Endothelial cell of umbilical vein (primary cell): ENCODE results near the gene CFC1. TPM values are rescaled to one million over a fixed set of nuclear protein-coding genes. Genes with fewer than 3 reads are reported as not detected.
"Not testable (repeated sequence)": the region's sequence is repeated elsewhere in the genome, so short reads cannot be mapped to it uniquely, and the experiment has no call there.

ENCODE experiments used
- BruUV-seq: library from RNA; stranded (reverse); fragments of 400-500 nt; replicated peaks from 2 replicates; lab custom pipeline; 2021; lab: Mats Ljungman, UMichigan
- CTCF ChIA-PET: fragments of 300-600, 350-600 bp; sonication (Branson Sonifier 250); formaldehyde crosslinking; loops from one replicate; lab custom pipeline; 2021; ENCODE audit warnings: antibody characterized with exemption, inconsistent platforms; lab: Charles Lee
- POLR2A ChIA-PET: fragments of 300-600, 350-600 bp; sonication (Branson Sonifier 250); formaldehyde crosslinking; loops from one replicate; lab custom pipeline; 2021; ENCODE audit warnings: antibody characterized with exemption, inconsistent platforms; lab: Charles Lee
- DNase-seq: peaks from one replicate; pipeline ENCODE4 v3.0.0-alpha.2; 2011; ENCODE audit warnings: low read depth, low spot score
- FAIRE-seq: peaks from 2 replicates; lab custom pipeline; 2011; peaks lifted over from hg19 to GRCh38; lab: Jason Lieb, UNC
- H2AFZ ChIP-seq: 2 replicates; pipeline ENCODE4 v1.6.0; 2012; ENCODE audit warnings: low read depth, low read length, control low read depth, inconsistent platforms
- H3K27ac ChIP-seq: 2 replicates; pipeline ENCODE4 v1.5.1; 2011; ENCODE audit warnings: low read depth, mild to moderate bottlenecking, control low read depth, low read length, moderate library complexity; ENCODE audit not compliant: insufficient read depth
- H3K27me3 ChIP-seq, 2 experiments: 2 replicates each; pipeline versions ENCODE4 v1.6.0 to v1.6.1; 2011; ENCODE audit warnings: low read length in 2 of 2, mixed read lengths in 1 of 2; ENCODE audit not compliant: control insufficient read depth in 2 of 2, insufficient read depth in 2 of 2
- H3K36me3 ChIP-seq, 2 experiments: 2 replicates in 1 of 2; 3 replicates in 1 of 2; pipeline ENCODE4 v1.5.1; 2011; ENCODE audit warnings: low read length in 2 of 2, mild to moderate bottlenecking in 1 of 2, moderate library complexity in 1 of 2; ENCODE audit not compliant: control insufficient read depth in 2 of 2, insufficient read depth in 2 of 2; ENCODE audit errors: extremely low read depth in 1 of 2
- H3K4me1 ChIP-seq: 3 replicates; pipeline ENCODE4 v1.5.1; 2011; ENCODE audit warnings: mild to moderate bottlenecking, low read length; ENCODE audit not compliant: control insufficient read depth, insufficient read depth; ENCODE audit errors: extremely low read depth
- H3K4me2 ChIP-seq: 2 replicates; pipeline ENCODE4 v1.6.1; 2011; ENCODE audit warnings: low read length, control low read depth, mixed read lengths; ENCODE audit not compliant: insufficient read depth
- H3K4me3 ChIP-seq, 3 experiments: fragments of 200-600 bp in 1 of 3; sonication (generic), shearing (Covaris generic) in 1 of 3; replicated peaks in 1 of 3; 2 replicates each; pipeline ENCODE4 v1.5.1; 2011 to 2016; ENCODE audit warnings: control low read depth in 3 of 3, low read length in 3 of 3, mild to moderate bottlenecking in 2 of 3, inconsistent platforms in 1 of 3, low read depth in 1 of 3, moderate library complexity in 1 of 3; ENCODE audit not compliant: insufficient read depth in 1 of 3
- H3K79me2 ChIP-seq: 2 replicates; pipeline ENCODE4 v1.6.0; 2012; ENCODE audit warnings: low read length, inconsistent platforms; ENCODE audit not compliant: control insufficient read depth, insufficient read depth
- H3K9ac ChIP-seq: replicated peaks from 2 replicates; pipeline ENCODE3; 2011; ENCODE audit warnings: low read length, control low read depth; ENCODE audit not compliant: insufficient read depth; ENCODE audit errors: extremely low read depth
- H3K9me1 ChIP-seq: replicated peaks from 3 replicates; pipeline ENCODE4 v1.6.0; 2011; ENCODE audit warnings: mild to moderate bottlenecking, low read length; ENCODE audit not compliant: control insufficient read depth, insufficient read depth; ENCODE audit errors: extremely low read depth
- H3K9me3 ChIP-seq: replicated peaks from 2 replicates; pipeline ENCODE4 v1.5.1; 2012; ENCODE audit warnings: low read length, inconsistent platforms; ENCODE audit not compliant: control insufficient read depth, insufficient read depth
- H4K20me1 ChIP-seq: replicated peaks from 2 replicates; pipeline ENCODE3; 2011; ENCODE audit warnings: mild to moderate bottlenecking, low read length; ENCODE audit not compliant: control insufficient read depth, insufficient read depth; ENCODE audit errors: extremely low read depth
- dilution Hi-C: fragments of 300-500 bp; cut with MboI; formaldehyde crosslinking; loops from one replicate; pipeline ENCODE4 v1.15.0; 2019; ENCODE audit warnings: low sequenced_read_pairs; ENCODE audit not compliant: extremely low pct_ligation_motif_present
- intact Hi-C: fragments of 100-400 bp; cut with micrococcal nuclease; formaldehyde crosslinking; loops from one replicate; pipeline ENCODE4 v1.10.0; 2022
- polyA plus RNA-seq, 4 experiments: library from polyadenylated mRNA; depleted of rRNA in 3 of 4; stranded (reverse) in 3 of 4; unstranded in 1 of 4; fragments of >200 nt; gene quantifications; 2 replicates each; pipeline versions ENCODE4 v1.2.1 to v1.2.3, GENCODE V29; 2011 to 2012; ENCODE audit warnings: missing spikeins in 1 of 4
- total RNA-seq: library from RNA; stranded (reverse); gene quantifications from 2 replicates; pipeline ENCODE4 v1.2.3, GENCODE V29; 2021

Gene CFC1
- total and polyA plus RNA-seq, 2 donors (not counting 3 experiments of a cell fraction or from before 2014, with no cell fraction given): not detected

DNA sequence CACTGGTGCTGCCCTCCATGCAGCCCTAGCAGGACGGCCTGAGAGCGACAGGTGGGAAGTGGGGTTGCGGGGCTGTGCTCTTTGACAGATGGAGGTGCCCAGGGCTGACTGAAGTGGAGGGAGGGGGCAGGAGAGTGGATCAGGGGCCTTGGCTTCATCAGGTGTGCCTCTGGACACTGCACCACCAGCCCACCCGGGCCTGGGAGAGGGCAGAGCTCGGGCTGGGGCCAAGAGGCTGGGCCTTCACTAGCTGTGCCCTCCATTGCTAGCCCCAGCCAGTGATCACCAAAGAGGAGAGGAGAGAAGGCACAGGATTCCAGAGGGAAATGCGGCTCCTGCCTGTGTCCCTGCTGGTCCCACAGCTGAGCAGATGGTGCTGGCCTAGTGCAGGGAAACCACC lies 2.6 kb downstream of the CFC1 start:
- H3K4me2 ChIP-seq, POLR2A ChIA-PET, H3K36me3 ChIP-seq, H3K9ac ChIP-seq, H3K27ac ChIP-seq, H3K4me1 ChIP-seq, H3K4me3 ChIP-seq, intact Hi-C loops, H3K9me1 ChIP-seq, BruUV-seq, CTCF ChIA-PET, H4K20me1 ChIP-seq, H3K9me3 ChIP-seq, H3K79me2 ChIP-seq, DNase-seq, H3K27me3 ChIP-seq, FAIRE-seq, H2AFZ ChIP-seq, dilution Hi-C loops: not testable (repeated sequence)

DNA sequence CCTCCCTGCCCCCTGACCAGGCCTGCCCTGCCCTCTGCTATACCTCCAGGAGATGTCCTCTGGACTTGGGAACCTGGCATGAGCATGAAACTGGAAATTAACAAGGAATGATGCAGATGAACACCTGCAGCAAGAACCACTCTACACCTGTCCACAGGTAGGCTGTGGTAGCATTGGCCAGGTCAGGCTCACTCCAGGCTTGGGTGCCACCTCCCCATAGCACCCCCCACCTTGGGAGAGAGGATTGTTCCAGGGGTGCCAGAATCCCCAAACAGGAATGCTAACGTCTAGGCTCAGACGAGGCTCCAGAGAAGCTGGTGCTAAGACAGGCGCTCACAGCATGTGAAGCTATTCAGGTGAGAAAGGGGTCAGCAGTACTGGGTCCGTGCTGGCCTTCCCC lies 5.4 kb downstream of the CFC1 start:
- H3K9me3 ChIP-seq, POLR2A ChIA-PET, DNase-seq, H3K27me3 ChIP-seq, H2AFZ ChIP-seq, intact Hi-C loops, CTCF ChIA-PET, dilution Hi-C loops, H3K4me3 ChIP-seq, H4K20me1 ChIP-seq, H3K27ac ChIP-seq, H3K4me2 ChIP-seq, H3K4me1 ChIP-seq, H3K79me2 ChIP-seq, BruUV-seq, H3K9me1 ChIP-seq, H3K36me3 ChIP-seq, H3K9ac ChIP-seq: not testable (repeated sequence)
- FAIRE-seq: peak; percentile 18

DNA sequence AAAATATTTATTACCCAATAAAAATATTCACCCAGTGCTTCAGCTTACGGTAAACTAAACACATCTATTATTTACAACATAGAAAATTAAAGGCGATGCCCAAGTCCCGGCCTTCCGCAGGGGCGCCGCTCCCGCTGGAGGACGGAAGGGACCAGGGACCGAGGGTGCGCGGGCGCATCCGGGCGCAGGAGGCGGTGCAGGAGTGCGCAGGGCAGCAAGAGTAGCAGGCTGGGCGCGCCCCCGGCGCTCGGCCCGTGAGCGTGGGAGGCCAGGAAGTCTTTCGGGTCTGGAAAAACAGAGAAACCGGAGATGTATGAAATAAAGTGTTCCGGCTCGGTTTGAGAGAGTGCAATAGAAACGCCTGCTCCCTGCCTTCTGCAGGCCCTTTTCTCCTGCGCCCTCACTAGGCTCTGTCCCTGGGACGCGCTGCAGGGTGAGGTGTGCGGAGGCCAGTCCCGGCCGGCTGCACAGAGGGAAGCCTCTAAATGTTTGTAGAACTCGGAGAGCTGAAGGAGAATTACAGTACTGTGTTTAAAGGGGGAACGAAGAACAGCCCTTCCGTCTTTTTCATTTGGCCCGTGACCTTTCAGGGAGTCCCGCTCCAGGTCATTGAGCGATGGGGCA lies 6.5 kb downstream of the CFC1 start:
- DNase-seq, dilution Hi-C loops, H3K9ac ChIP-seq, H3K9me3 ChIP-seq, H3K9me1 ChIP-seq, H3K27me3 ChIP-seq, H3K36me3 ChIP-seq, H4K20me1 ChIP-seq, H2AFZ ChIP-seq, CTCF ChIA-PET, H3K27ac ChIP-seq, BruUV-seq, H3K4me3 ChIP-seq, H3K4me1 ChIP-seq, H3K79me2 ChIP-seq, H3K4me2 ChIP-seq, POLR2A ChIA-PET, intact Hi-C loops: not testable (repeated sequence)
- FAIRE-seq: peak; percentile 70

DNA sequence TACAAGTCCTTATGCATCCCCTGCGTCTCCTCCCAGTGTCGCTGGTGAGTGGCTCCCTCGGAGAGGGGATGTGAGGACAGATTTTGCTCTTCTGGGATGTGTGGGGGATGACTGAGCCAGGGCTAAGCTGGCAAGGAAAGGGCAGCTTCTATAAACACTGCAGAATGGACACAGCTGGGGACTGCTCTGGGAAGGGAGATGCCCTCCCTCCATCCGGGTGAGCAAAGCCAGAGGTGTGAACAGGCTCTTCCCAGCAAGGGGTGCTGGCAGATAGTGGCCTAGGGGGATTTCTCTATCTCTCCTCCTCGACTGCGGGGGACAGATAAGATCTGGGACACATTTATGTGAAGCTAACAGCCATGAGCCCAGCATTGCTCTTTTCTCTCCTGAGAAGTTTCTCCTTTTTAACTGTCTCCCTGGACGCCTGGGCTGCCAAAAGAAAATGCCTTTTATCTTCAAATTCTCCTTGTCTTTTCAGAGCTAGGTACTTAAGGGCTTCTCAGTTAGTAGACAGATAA lies 8.5 kb downstream of the CFC1 start:
- H4K20me1 ChIP-seq, H3K9me3 ChIP-seq, H3K36me3 ChIP-seq, H3K27me3 ChIP-seq, H2AFZ ChIP-seq, H3K9ac ChIP-seq, H3K9me1 ChIP-seq, H3K4me1 ChIP-seq, H3K79me2 ChIP-seq, CTCF ChIA-PET, H3K4me2 ChIP-seq, POLR2A ChIA-PET, dilution Hi-C loops, FAIRE-seq, H3K4me3 ChIP-seq, DNase-seq, H3K27ac ChIP-seq, BruUV-seq, intact Hi-C loops: not testable (repeated sequence)
